AG10803 (cell line): ENCODE data around the gene EMC1.

ENCODE experiments used
- DNase-seq: peaks from one replicate; pipeline ENCODE4 v3.0.0; 2010; ENCODE audit warnings: low read depth
- H3K4me3 ChIP-seq: 2 replicates; pipeline ENCODE4 v1.5.1; 2011; ENCODE audit warnings: mild to moderate bottlenecking, low read length, control low read depth
- CTCF ChIP-seq: conservative IDR thresholded peaks from 2 replicates; pipeline ENCODE4 v1.5.1; 2011; ENCODE audit warnings: mild to moderate bottlenecking, low read length, control low read depth, inconsistent platforms

Gene EMC1

GRCh38 chr1:19178734-19179398 is 72.5 kb downstream of the EMC1 start:
- TF ChIP-seq CTCF = no peak
- no peak for DNase-seq
- no peak overlapping the region for H3K4me3 ChIP-seq

GRCh38 chr1:19177811-19178210 is 73.5 kb downstream of the EMC1 start:
- no peak for DNase-seq

GRCh38 chr1:19169642-19170041 is 81.7 kb downstream of the EMC1 start:
- H3K4me3 ChIP-seq = no peak overlapping the region
- peak; percentile 29 for DNase-seq
- TF ChIP-seq CTCF = no peak

More at GRCh38 chr1:19177811-19178210, 73.5 kb downstream of the EMC1 start:
- H3K4me3 ChIP-seq = no peak overlapping the region
- TF ChIP-seq CTCF = no peak

GRCh38 chr1:19167140-19167539 is 84.2 kb downstream of the EMC1 start:
- no peak overlapping the region for H3K4me3 ChIP-seq
- no peak for TF ChIP-seq CTCF
- DNase-seq = no peak

DNA sequence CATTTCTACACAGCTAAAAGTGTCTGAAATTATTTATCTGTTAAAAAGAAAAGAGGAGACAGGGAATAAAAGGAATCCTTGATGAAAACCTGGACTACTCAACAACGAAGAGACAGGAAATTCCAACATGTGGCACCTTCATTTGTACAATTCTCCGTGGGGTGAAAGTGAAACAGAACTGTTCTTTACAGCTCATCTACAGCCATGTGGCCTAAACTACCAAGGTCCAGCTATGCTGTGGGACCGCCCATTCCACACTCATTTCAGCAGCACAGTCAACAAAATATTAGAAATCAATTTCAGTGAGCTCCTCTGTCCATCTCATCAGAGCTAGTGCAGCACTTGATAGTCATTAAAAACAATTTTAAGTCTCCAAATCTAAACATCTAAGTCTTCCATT is 85.3 kb downstream of the EMC1 start:
- H3K4me3 ChIP-seq = no peak overlapping the region
- no peak for DNase-seq
- TF ChIP-seq CTCF = no peak
